ENCODE data around the gene UST. TPM values are rescaled to one million over a fixed set of nuclear protein-coding genes. Genes with fewer than 3 reads are reported as not detected.

Gene UST
- total RNA-seq, 2 experiments from 2014 or later, result 1.9 to 3.7 TPM

- H3K27ac ChIP-seq (ENCODE audit: low read depth in 1 of 2, low read length in 2 of 2), result no peak overlapping the region
- no peaks in the 10 kb centered on the region for H3K4me1 ChIP-seq (ENCODE audit: insufficient read depth, low read length)
- no peaks in the 10 kb centered on the region for H3K36me3 ChIP-seq (ENCODE audit: insufficient read depth, low read length)
- Mint-ChIP-seq H3K27ac (no peak overlapping the region), H3K9me3 (no peaks in the 10 kb centered on the region), H3K4me3 (no peak overlapping the region), H3K4me1 (ENCODE audit: low read depth) (no peaks in the 10 kb centered on the region), H3K27me3 (no peaks in the 10 kb centered on the region), H3K36me3 (ENCODE audit: low read depth) (no peaks in the 10 kb centered on the region)
- no peak for ATAC-seq (ENCODE audit: poor library complexity)
- no peak overlapping the region for H3K4me3 ChIP-seq (ENCODE audit: low read length)
- ChIA-PET POLR2A (no interaction called here), CTCF (no interaction called here)
- no peak for DNase-seq
- no peak for TF ChIP-seq CTCF (IDR thresholded peaks at IDR 0.05)
- H3K27me3 ChIP-seq (ENCODE audit: control insufficient read depth in 1 of 2, insufficient read depth in 2 of 2, low read length in 2 of 2), result no peaks in the 10 kb centered on the region
- intact Hi-C loops (cut with DNase I, micrococcal nuclease), result no loop called here
- H3K9me3 ChIP-seq (ENCODE audit: control insufficient read depth in 1 of 2, insufficient read depth in 1 of 2, low read length in 2 of 2), result no peaks in the 10 kb centered on the region
These were observed 146.2 kb downstream of the UST start for GRCh38 chr6:148893073-148893472.

- H3K4me3 Mint-ChIP-seq, result no peak overlapping the region
- Histone ChIP-seq H3K9me3 (ENCODE audit: control insufficient read depth in 1 of 2, insufficient read depth in 1 of 2, low read length in 2 of 2) (no peaks in the 10 kb centered on the region), H3K27me3 (ENCODE audit: control insufficient read depth in 1 of 2, insufficient read depth in 2 of 2, low read length in 2 of 2) (no peaks in the 10 kb centered on the region), H3K36me3 (ENCODE audit: insufficient read depth, low read length) (no peaks in the 10 kb centered on the region), H3K4me1 (ENCODE audit: insufficient read depth, low read length) (no peaks in the 10 kb centered on the region), H3K27ac (ENCODE audit: low read depth in 1 of 2, low read length in 2 of 2) (no peak overlapping the region), H3K4me3 (ENCODE audit: low read length) (no peak overlapping the region)
- ChIA-PET POLR2A (no interaction called here), CTCF (no interaction called here)
- no peaks in the 10 kb centered on the region for H3K27me3 Mint-ChIP-seq
- H3K27ac Mint-ChIP-seq, result no peak overlapping the region
- no peak for DNase-seq
- intact Hi-C loops (cut with DNase I, micrococcal nuclease), result no loop called here
- no peaks in the 10 kb centered on the region for H3K4me1 Mint-ChIP-seq (ENCODE audit: low read depth)
- ATAC-seq (ENCODE audit: poor library complexity), result no peak
- H3K36me3 Mint-ChIP-seq (ENCODE audit: low read depth), result no peaks in the 10 kb centered on the region
- H3K9me3 Mint-ChIP-seq, result no peaks in the 10 kb centered on the region
- no peak for TF ChIP-seq CTCF (IDR thresholded peaks at IDR 0.05)
These were observed 146.7 kb downstream of the UST start for GRCh38 chr6:148893481-148893880.

GRCh38 chr6:148898376-148899014 is 151.7 kb downstream of the UST start:
- Histone ChIP-seq H3K27me3 (ENCODE audit: control insufficient read depth in 1 of 2, insufficient read depth in 2 of 2, low read length in 2 of 2) (no peaks in the 10 kb centered on the region), H3K4me3 (ENCODE audit: low read length) (no peak overlapping the region), H3K27ac (ENCODE audit: low read depth in 1 of 2, low read length in 2 of 2) (no peak overlapping the region), H3K36me3 (ENCODE audit: insufficient read depth, low read length) (no peaks in the 10 kb centered on the region), H3K9me3 (ENCODE audit: control insufficient read depth in 1 of 2, insufficient read depth in 1 of 2, low read length in 2 of 2) (no peaks in the 10 kb centered on the region), H3K4me1 (ENCODE audit: insufficient read depth, low read length) (no peaks in the 10 kb centered on the region)
- Mint-ChIP-seq H3K4me3 (no peak overlapping the region), H3K36me3 (ENCODE audit: low read depth) (no peaks in the 10 kb centered on the region), H3K4me1 (ENCODE audit: low read depth) (no peaks in the 10 kb centered on the region), H3K9me3 (no peaks in the 10 kb centered on the region), H3K27me3 (no peaks in the 10 kb centered on the region), H3K27ac (no peak overlapping the region)
- intact Hi-C loops (cut with DNase I, micrococcal nuclease), result no loop called here
- no peak for TF ChIP-seq CTCF (IDR thresholded peaks at IDR 0.05)
- DNase-seq (no peak), ATAC-seq (ENCODE audit: poor library complexity) (no peak)
- ChIA-PET CTCF (no interaction called here), POLR2A (no interaction called here)

Data from CD4-positive, alpha-beta T cell (primary cell).